Peyer's patch (tissue), 4 donors: ENCODE measurements around the gene PALD1.

Source experiments
- CTCF ChIP-seq, 6 experiments: fragments of 450-650 bp in 4 of 6; fragments of 200-600 bp in 2 of 6; sonication (generic) in 1 of 6; IDR thresholded peaks; one replicate each; pipeline ENCODE4 v1.5.1; 2017 to 2019; ENCODE audit warnings: antibody characterized with exemption in 6 of 6, mild to moderate bottlenecking in 3 of 6, moderate library complexity in 1 of 6
- POLR2A ChIP-seq, 2 donors: fragments of 450-650 bp; IDR thresholded peaks; one replicate each; pipeline ENCODE4 v1.5.1; 2017; ENCODE audit warnings: antibody characterized with exemption in 2 of 2, mild to moderate bottlenecking in 2 of 2, moderate library complexity in 2 of 2

- TF ChIP-seq POLR2A (IDR thresholded peaks at IDR 0.05): no peak
- no peak for TF ChIP-seq CTCF (IDR thresholded peaks at IDR 0.05)
Measured at GRCh38 chr10:70603449-70603801, 124.9 kb downstream of the PALD1 start.
